Measurements from ENCODE around the gene CXCL11.
"Not testable (repeated sequence)": the region's sequence is repeated elsewhere in the genome, so short reads cannot be mapped to it uniquely, and the experiment has no call there.

Gene CXCL11

GRCh38 chr4:76000279-76000678 lies 35.6 kb downstream of the CXCL11 start:
- no peak for DNase-seq (ENCODE audit: low read depth)

- not testable (repeated sequence) for DNase-seq (ENCODE audit: low read depth)
Observed at GRCh38 chr4:75998525-75999147, 37.2 kb downstream of the CXCL11 start.

- DNase-seq (ENCODE audit: low read depth) = no peak
Observed at GRCh38 chr4:75997946-75998345, 37.9 kb downstream of the CXCL11 start.

GRCh38 chr4:75997081-75997480 lies 38.8 kb downstream of the CXCL11 start:
- DNase-seq (ENCODE audit: low read depth) = no peak

- DNase-seq (ENCODE audit: low read depth) = no peak
Observed at GRCh38 chr4:75995727-75996126, 40.1 kb downstream of the CXCL11 start.

- no peak for DNase-seq (ENCODE audit: low read depth)
Observed at GRCh38 chr4:75992462-75992861, 43.4 kb downstream of the CXCL11 start.

GRCh38 chr4:75989846-75990528 lies 45.9 kb downstream of the CXCL11 start:
- no peak for DNase-seq (ENCODE audit: low read depth)

GRCh38 chr4:75985116-75985515 lies 50.8 kb downstream of the CXCL11 start:
- peak; percentile 88 for DNase-seq (ENCODE audit: low read depth)
